ENCODE data around the gene CCDC88A. TPM values are rescaled to one million over a fixed set of nuclear protein-coding genes. Genes with fewer than 3 reads are reported as not detected.
"Not testable (repeated sequence)": the region's sequence is repeated elsewhere in the genome, so short reads cannot be mapped to it uniquely, and the experiment has no call there.

Gene CCDC88A
- total RNA-seq, 1 donor from 2014 or later: 54.9 TPM

DNA sequence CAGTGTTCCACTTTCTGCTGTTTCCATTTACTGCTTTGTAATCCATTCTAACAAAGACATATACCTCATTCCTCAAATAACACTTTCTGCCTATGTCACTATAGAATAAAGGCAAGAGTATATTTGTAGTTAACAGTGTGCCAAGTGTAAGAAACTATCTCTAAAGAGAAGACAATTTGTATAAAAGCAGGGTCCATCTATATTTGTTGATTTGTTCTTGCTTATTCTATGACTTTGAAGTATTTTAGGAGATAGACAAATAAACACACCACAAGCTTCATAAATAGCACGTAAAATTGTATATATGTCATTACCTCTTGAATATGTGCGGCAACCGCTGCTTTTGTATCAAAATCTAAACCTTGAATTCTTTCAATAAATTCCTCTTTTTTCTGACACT is 56.0 kb downstream of the CCDC88A start:
- Mint-ChIP-seq H3K36me3 (ENCODE audit: unreplicated experiment) (peaks cover 16% of the 10 kb centered on the region), H3K27ac (ENCODE audit: unreplicated experiment) (no peak overlapping the region), H3K27me3 (ENCODE audit: unreplicated experiment) (no peaks in the 10 kb centered on the region), H3K4me1 (ENCODE audit: unreplicated experiment) (peaks cover 28% of the 10 kb centered on the region), H3K4me3 (ENCODE audit: unreplicated experiment) (no peak overlapping the region), H3K9me3 (ENCODE audit: unreplicated experiment) (no peaks in the 10 kb centered on the region)
- no peak for DNase-seq (ENCODE audit: extremely low spot score, unreplicated experiment)
- TF ChIP-seq, protein P1, sequence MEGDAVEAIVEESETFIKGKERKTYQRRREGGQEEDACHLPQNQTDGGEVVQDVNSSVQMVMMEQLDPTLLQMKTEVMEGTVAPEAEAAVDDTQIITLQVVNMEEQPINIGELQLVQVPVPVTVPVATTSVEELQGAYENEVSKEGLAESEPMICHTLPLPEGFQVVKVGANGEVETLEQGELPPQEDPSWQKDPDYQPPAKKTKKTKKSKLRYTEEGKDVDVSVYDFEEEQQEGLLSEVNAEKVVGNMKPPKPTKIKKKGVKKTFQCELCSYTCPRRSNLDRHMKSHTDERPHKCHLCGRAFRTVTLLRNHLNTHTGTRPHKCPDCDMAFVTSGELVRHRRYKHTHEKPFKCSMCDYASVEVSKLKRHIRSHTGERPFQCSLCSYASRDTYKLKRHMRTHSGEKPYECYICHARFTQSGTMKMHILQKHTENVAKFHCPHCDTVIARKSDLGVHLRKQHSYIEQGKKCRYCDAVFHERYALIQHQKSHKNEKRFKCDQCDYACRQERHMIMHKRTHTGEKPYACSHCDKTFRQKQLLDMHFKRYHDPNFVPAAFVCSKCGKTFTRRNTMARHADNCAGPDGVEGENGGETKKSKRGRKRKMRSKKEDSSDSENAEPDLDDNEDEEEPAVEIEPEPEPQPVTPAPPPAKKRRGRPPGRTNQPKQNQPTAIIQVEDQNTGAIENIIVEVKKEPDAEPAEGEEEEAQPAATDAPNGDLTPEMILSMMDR (IDR thresholded peaks at IDR 0.05): no peak

DNA sequence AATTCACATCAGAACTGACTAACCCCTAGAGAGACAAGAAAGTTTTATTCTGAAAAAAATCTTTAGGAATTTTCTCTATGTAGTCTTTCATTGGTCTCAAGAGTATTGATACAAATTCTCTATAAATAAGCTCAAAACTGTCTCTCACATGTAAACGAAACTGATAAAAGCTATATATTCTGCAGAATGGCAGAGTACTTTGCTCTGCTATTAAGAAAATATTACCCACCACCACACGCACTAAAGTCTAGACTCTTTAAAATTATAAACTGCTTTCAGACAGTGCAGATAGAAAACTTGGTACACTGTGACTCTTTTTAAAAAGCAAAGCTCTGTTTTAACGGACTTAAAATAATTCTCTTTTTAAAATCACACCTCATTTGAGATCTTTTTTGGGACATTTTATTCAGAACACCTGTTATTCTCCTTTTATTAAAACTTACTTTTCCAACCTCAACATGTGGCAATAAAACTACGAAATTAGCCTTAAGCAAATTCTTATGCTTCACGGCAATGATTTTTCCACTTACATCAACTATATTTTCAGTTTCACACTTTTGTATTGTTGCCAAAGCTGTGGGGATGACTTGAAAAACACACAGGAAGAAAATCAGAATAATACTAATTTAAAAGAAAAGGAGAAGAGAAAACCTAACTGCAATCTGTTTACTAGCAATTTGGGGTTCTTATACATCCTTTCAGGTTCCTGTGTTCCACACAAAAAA is 58.0 kb downstream of the CCDC88A start:
- TF ChIP-seq, protein P1 (IDR thresholded peaks at IDR 0.05): no peak
- Mint-ChIP-seq H3K27me3 (ENCODE audit: unreplicated experiment) (no peaks in the 10 kb centered on the region), H3K4me1 (ENCODE audit: unreplicated experiment) (peaks cover 22% of the 10 kb centered on the region), H3K4me3 (ENCODE audit: unreplicated experiment) (no peak overlapping the region), H3K9me3 (ENCODE audit: unreplicated experiment) (no peaks in the 10 kb centered on the region), H3K36me3 (ENCODE audit: unreplicated experiment) (peaks cover 20% of the 10 kb centered on the region), H3K27ac (ENCODE audit: unreplicated experiment) (no peak overlapping the region)
- DNase-seq (ENCODE audit: extremely low spot score, unreplicated experiment): no peak

DNA sequence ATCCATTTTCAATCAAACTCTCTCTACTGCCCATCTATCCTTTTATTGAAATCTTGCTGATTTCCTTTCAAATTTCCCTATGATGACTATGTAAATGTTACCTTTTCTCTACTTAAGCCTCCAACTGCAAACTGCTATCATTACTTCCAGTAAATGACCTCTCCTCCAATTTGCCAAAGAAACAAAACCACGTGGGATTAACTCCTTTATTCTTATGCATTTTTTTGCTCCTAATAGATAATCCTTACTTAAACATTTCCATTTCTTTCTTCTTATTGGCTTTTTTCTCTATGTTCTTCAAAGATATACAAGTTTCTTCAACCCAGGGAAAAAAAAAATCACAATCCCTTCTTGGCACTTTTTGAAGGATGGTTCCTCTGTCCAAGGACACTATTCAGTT is 61.2 kb downstream of the CCDC88A start:
- Mint-ChIP-seq H3K4me1 (ENCODE audit: unreplicated experiment) (peaks cover 5% of the 10 kb centered on the region), H3K36me3 (ENCODE audit: unreplicated experiment) (peaks cover 26% of the 10 kb centered on the region), H3K27me3 (ENCODE audit: unreplicated experiment) (no peaks in the 10 kb centered on the region), H3K4me3 (ENCODE audit: unreplicated experiment) (no peak overlapping the region), H3K9me3 (ENCODE audit: unreplicated experiment) (no peaks in the 10 kb centered on the region), H3K27ac (ENCODE audit: unreplicated experiment) (no peak overlapping the region)
- TF ChIP-seq, protein P1 (IDR thresholded peaks at IDR 0.05): no peak
- no peak for DNase-seq (ENCODE audit: extremely low spot score, unreplicated experiment)

DNA sequence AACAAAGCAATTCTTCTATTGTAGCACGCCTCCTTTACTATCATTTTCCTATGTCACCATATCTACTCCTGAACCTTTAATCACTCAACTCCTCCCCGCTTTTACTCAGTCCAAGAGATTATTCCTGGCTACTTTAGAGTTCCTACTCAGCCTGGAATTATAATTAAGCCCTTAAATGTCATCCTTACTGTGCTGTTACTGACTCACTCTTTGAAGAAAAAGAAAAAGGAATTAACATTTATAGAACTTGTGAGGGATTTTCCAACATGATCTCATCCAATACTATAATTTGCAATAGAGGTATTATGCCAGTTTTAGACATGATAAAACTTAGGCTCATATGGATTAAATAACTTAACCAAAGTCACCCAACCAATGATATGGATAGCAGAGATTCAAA is 61.7 kb downstream of the CCDC88A start:
- Mint-ChIP-seq H3K27me3 (ENCODE audit: unreplicated experiment) (no peaks in the 10 kb centered on the region), H3K27ac (ENCODE audit: unreplicated experiment) (no peak overlapping the region), H3K9me3 (ENCODE audit: unreplicated experiment) (no peaks in the 10 kb centered on the region), H3K36me3 (ENCODE audit: unreplicated experiment) (peaks cover 28% of the 10 kb centered on the region), H3K4me3 (ENCODE audit: unreplicated experiment) (no peak overlapping the region), H3K4me1 (ENCODE audit: unreplicated experiment) (peaks cover 5% of the 10 kb centered on the region)
- TF ChIP-seq, protein P1 (IDR thresholded peaks at IDR 0.05): no peak
- DNase-seq (ENCODE audit: extremely low spot score, unreplicated experiment): no peak

DNA sequence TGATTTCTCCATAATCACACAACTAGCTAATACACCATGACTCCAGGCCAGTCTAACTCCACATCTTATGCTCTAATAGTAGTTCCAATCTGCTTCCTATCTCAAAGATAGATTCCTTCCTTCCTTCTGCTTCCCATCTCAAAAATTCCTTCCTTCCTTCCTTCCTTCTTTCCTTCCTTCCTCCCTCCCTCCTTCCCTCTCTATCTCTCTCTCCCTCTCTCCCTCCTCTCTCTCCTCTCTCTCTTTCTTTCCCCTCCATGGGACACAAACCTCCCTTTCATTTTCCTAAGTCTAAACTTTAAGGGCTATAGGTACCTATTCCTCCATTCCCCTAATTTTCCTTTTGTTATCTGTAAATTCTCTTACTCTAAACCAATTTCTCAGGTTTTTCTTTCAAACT is 62.5 kb downstream of the CCDC88A start:
- no peaks in the 10 kb centered on the region for H3K9me3 Mint-ChIP-seq (ENCODE audit: unreplicated experiment)
- H3K27me3 Mint-ChIP-seq (ENCODE audit: unreplicated experiment): no peaks in the 10 kb centered on the region
- TF ChIP-seq, protein P1 (IDR thresholded peaks at IDR 0.05): no peak
- no peak overlapping the region for H3K27ac Mint-ChIP-seq (ENCODE audit: unreplicated experiment)
- peaks cover 5% of the 10 kb centered on the region for H3K4me1 Mint-ChIP-seq (ENCODE audit: unreplicated experiment)
- DNase-seq (ENCODE audit: extremely low spot score, unreplicated experiment): no peak
- H3K36me3 Mint-ChIP-seq (ENCODE audit: unreplicated experiment): peaks cover 30% of the 10 kb centered on the region
- no peak overlapping the region for H3K4me3 Mint-ChIP-seq (ENCODE audit: unreplicated experiment)

DNA sequence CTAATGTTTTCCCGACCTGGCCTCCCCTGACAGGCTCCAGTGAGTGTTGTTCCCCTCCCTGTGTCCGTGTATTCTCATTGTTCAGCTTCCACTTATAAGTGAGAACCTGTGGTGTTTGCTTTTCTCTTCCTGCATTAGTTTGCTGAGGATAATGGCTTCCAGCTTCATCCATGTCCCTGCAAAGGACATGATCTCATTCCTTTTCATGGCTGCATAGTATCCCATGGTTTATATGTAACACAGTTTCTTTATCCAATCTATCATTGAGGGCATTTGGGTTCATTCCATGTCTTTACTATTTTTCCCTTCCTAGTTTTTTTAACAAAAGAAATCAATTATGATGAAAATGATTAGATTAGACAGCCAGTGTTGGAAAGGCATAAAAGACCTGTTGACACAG is 63.5 kb downstream of the CCDC88A start:
- not testable (repeated sequence) for H3K4me1 Mint-ChIP-seq (ENCODE audit: unreplicated experiment); H3K9me3 Mint-ChIP-seq (ENCODE audit: unreplicated experiment); H3K27ac Mint-ChIP-seq (ENCODE audit: unreplicated experiment); H3K27me3 Mint-ChIP-seq (ENCODE audit: unreplicated experiment); DNase-seq (ENCODE audit: extremely low spot score, unreplicated experiment); H3K4me3 Mint-ChIP-seq (ENCODE audit: unreplicated experiment)
- peaks cover 31% of the 10 kb centered on the region for H3K36me3 Mint-ChIP-seq (ENCODE audit: unreplicated experiment)

Measured in osteocyte (in vitro differentiated cells).